Measurements from ENCODE around the gene PTK7. TPM values are rescaled to one million over a fixed set of nuclear protein-coding genes. Genes with fewer than 3 reads are reported as not detected.

The PTK7 gene
- total RNA-seq, 1 experiment from 2014 or later = 42.6 TPM

- intact Hi-C loops (cut with micrococcal nuclease) = no loop called here
- Mint-ChIP-seq H3K4me1 (ENCODE audit: insufficient read depth, unreplicated experiment) (peaks cover 18% of the 10 kb centered on the region), H3K9me3 (ENCODE audit: unreplicated experiment) (no peaks in the 10 kb centered on the region), H3K27ac (ENCODE audit: low read depth, unreplicated experiment) (no peak overlapping the region), H3K27me3 (ENCODE audit: insufficient read depth, unreplicated experiment) (no peaks in the 10 kb centered on the region), H3K4me3 (ENCODE audit: unreplicated experiment) (no peak overlapping the region), H3K36me3 (ENCODE audit: insufficient read depth, unreplicated experiment) (peaks cover 14% of the 10 kb centered on the region)
- CTCF ChIA-PET = interaction anchor here (0.5 to 4.3 kb wide), 2 partner anchors 13 to 50 kb away, joined by 7 to 18 read pairs; no protein-coding TSS in a partner anchor
- POLR2A ChIA-PET = no interaction called here
- no peak for TF ChIP-seq CTCF (IDR thresholded peaks at IDR 0.05; ENCODE audit: unreplicated experiment)
- no peak for DNase-seq (ENCODE audit: unreplicated experiment)
- BruUV-seq (replicated peaks) = no TSS peak
Measured at GRCh38 chr6:43141644-43142043, 65.5 kb downstream of the PTK7 start.

DNA sequence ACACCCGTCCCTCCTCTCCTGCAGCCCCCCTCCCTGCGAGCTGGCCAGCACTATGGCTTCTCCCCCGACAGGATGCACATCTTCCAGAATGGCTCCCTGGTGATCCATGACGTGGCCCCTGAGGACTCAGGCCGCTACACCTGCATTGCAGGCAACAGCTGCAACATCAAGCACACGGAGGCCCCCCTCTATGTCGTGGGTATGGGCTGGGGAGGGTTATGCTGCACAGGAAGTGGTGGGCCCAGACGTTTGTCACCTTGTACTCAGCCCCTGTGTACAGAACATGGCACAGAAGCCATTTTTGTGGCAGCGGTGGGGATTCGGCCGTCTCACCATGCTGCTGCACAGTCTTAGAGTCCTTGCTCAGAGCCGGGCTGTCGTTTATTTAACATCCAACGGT lies 66.0 kb downstream of the PTK7 start:
- peaks cover 14% of the 10 kb centered on the region for H3K36me3 Mint-ChIP-seq (ENCODE audit: insufficient read depth, unreplicated experiment)
- no peak overlapping the region for H3K27ac Mint-ChIP-seq (ENCODE audit: low read depth, unreplicated experiment)
- ChIA-PET CTCF (interaction anchor here (0.5 to 4.3 kb wide), 5 partner anchors 11 to 349 kb away, joined by 3 to 18 read pairs (median 4); no protein-coding TSS in a partner anchor), POLR2A (interaction anchor here (1.1 to 2.3 kb wide), 2 partner anchors 45 to 158 kb away, joined by 3 to 14 read pairs; partner anchors contain the start of gene PPP2R5D)
- H3K4me1 Mint-ChIP-seq (ENCODE audit: insufficient read depth, unreplicated experiment) = peaks cover 18% of the 10 kb centered on the region
- no TSS peak for BruUV-seq (replicated peaks)
- no peaks in the 10 kb centered on the region for H3K9me3 Mint-ChIP-seq (ENCODE audit: unreplicated experiment)
- H3K27me3 Mint-ChIP-seq (ENCODE audit: insufficient read depth, unreplicated experiment) = no peaks in the 10 kb centered on the region
- TF ChIP-seq CTCF (IDR thresholded peaks at IDR 0.05; ENCODE audit: unreplicated experiment) = no peak
- no peak for DNase-seq (ENCODE audit: unreplicated experiment)
- intact Hi-C loops (cut with micrococcal nuclease) = no loop called here
- H3K4me3 Mint-ChIP-seq (ENCODE audit: unreplicated experiment) = no peak overlapping the region

DNA sequence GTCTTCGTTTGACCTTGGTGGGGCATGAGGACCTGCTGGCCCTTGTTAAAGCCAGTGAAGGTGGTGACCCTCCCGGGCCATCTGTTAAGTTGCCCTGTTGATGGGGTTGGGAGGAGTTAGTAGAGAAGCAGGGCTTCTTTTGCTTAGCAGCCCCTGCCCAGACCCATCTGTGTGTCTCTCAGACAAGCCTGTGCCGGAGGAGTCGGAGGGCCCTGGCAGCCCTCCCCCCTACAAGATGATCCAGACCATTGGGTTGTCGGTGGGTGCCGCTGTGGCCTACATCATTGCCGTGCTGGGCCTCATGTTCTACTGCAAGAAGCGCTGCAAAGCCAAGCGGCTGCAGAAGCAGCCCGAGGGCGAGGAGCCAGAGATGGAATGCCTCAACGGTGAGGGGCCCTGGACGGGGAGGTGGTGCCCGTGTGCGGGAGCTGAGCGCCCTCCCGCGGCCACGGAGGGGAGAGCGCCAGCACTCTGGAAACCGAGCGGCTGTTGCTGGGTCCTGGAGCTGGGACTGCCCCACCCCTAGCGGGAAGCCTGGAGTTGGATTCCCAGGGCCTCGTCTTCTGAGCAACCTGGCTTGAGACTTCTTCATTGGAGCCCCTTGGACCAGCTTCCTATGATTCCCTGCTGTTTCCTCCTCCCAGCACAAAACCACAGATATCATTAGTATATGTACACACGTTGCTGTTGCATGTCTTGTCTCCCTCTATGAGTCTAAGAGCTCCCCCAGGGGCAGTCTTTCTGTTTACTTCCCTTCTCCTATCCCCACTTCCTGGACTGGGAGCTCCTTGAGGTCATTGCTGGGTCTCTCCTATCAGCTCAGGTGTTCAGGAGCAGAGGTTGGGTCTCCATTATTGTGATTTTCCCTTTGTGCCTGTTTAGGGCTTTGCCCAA lies 67.4 kb downstream of the PTK7 start:
- peaks cover 18% of the 10 kb centered on the region for H3K4me1 Mint-ChIP-seq (ENCODE audit: insufficient read depth, unreplicated experiment)
- no TSS peak for BruUV-seq (replicated peaks)
- intact Hi-C loops (cut with micrococcal nuclease) = loop anchor here (1.0 kb wide), 2 partner anchors 73 to 242 kb away; no protein-coding TSS in a partner anchor
- ChIA-PET POLR2A (interaction anchor here (0.7 to 3.0 kb wide), 19 partner anchors 17 to 179 kb away, joined by 3 to 21 read pairs (median 4); partner anchors contain the start of genes CUL7, CUL9, KLC4 and MRPL2), CTCF (interaction anchor here (0.5 to 4.3 kb wide), 45 partner anchors 9 to 446 kb away, joined by 3 to 23 read pairs (median 5); partner anchors contain the start of genes DNPH1, KLC4, MRPL2 and PEX6)
- no peak overlapping the region for H3K4me3 Mint-ChIP-seq (ENCODE audit: unreplicated experiment)
- no peaks in the 10 kb centered on the region for H3K9me3 Mint-ChIP-seq (ENCODE audit: unreplicated experiment)
- peak; percentile 80 for DNase-seq (ENCODE audit: unreplicated experiment)
- peaks cover 14% of the 10 kb centered on the region for H3K36me3 Mint-ChIP-seq (ENCODE audit: insufficient read depth, unreplicated experiment)
- TF ChIP-seq CTCF (IDR thresholded peaks at IDR 0.05; ENCODE audit: unreplicated experiment) = peak; percentile 94
- H3K27ac Mint-ChIP-seq (ENCODE audit: low read depth, unreplicated experiment) = no peak overlapping the region
- no peaks in the 10 kb centered on the region for H3K27me3 Mint-ChIP-seq (ENCODE audit: insufficient read depth, unreplicated experiment)

DNA sequence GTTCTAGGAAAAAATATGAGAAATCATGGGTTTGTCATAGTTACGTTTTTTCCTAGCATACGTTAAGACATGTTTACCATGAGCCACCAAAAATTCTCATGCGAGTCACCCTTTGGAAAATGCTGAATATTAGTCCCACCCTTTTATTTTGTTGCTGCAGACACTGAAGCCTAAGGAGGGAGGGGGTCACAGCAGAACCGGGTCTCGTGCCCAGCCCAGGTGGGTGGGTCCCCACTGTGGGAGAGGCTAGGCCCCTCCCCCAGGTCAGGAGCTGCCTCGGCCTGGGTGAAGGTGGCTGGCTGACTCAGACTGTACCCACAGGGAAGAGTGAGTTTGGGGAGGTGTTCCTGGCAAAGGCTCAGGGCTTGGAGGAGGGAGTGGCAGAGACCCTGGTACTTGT lies 68.8 kb downstream of the PTK7 start:
- H3K36me3 Mint-ChIP-seq (ENCODE audit: insufficient read depth, unreplicated experiment) = peaks cover 6% of the 10 kb centered on the region
- no peak overlapping the region for H3K4me3 Mint-ChIP-seq (ENCODE audit: unreplicated experiment)
- ChIA-PET CTCF (interaction anchor here (0.7 to 4.3 kb wide), 9 partner anchors 11 to 245 kb away, joined by 3 to 18 read pairs (median 8); partner anchors contain the start of genes DNPH1, KLC4 and MRPL2), POLR2A (interaction anchor here (0.6 to 3.0 kb wide), 8 partner anchors 26 to 184 kb away, joined by 3 to 21 read pairs (median 5); partner anchors contain the start of genes GNMT, KLC4, MRPL2 and PPP2R5D)
- H3K27ac Mint-ChIP-seq (ENCODE audit: low read depth, unreplicated experiment) = peak overlapping the region; percentile 90
- no peaks in the 10 kb centered on the region for H3K27me3 Mint-ChIP-seq (ENCODE audit: insufficient read depth, unreplicated experiment)
- BruUV-seq (replicated peaks) = no TSS peak
- no peak for TF ChIP-seq CTCF (IDR thresholded peaks at IDR 0.05; ENCODE audit: unreplicated experiment)
- DNase-seq (ENCODE audit: unreplicated experiment) = no peak
- H3K4me1 Mint-ChIP-seq (ENCODE audit: insufficient read depth, unreplicated experiment) = peaks cover 18% of the 10 kb centered on the region
- intact Hi-C loops (cut with micrococcal nuclease) = no loop called here
- no peaks in the 10 kb centered on the region for H3K9me3 Mint-ChIP-seq (ENCODE audit: unreplicated experiment)
